Prostate gland (tissue), 2 donors: ENCODE measurements around the gene OTUB2.

Experiments used
- CTCF ChIP-seq, 4 experiments: fragments of 200-600 bp in 2 of 4; fragments of 450-650 bp in 2 of 4; sonication (generic) in 2 of 4; IDR thresholded peaks; 1 replicate in 3 of 4; 2 replicates in 1 of 4; pipeline ENCODE4 v1.5.1; 2016 to 2019; ENCODE audit warnings: antibody characterized with exemption in 4 of 4, mild to moderate bottlenecking in 2 of 4, moderate library complexity in 2 of 4
- POLR2A ChIP-seq: fragments of 450-650 bp; IDR thresholded peaks from one replicate; pipeline ENCODE4 v1.6.1; 2016; ENCODE audit warnings: antibody characterized with exemption, mild to moderate bottlenecking
- POLR2AphosphoS5 ChIP-seq: sonication (generic); formaldehyde crosslinking; IDR thresholded peaks from one replicate; pipeline ENCODE4 v1.6.1; 2017; ENCODE audit warnings: antibody characterized with exemption

GRCh38 chr14:94021001-94021400 lies 5.1 kb upstream of the OTUB2 start:
- TF ChIP-seq POLR2AphosphoS5 (no peak), CTCF (IDR thresholded peaks at IDR 0.05) (no peak), POLR2A (no peak)
